Left renal cortex interstitium (tissue), 4 donors: ENCODE data around the gene STARD6. TPM values are rescaled to one million over a fixed set of nuclear protein-coding genes. Genes with fewer than 3 reads are reported as not detected.
"Not testable (repeated sequence)": the region's sequence is repeated elsewhere in the genome, so short reads cannot be mapped to it uniquely, and the experiment has no call there.

Experiments used
- DNase-seq, 4 donors: peaks; one replicate each; pipeline ENCODE4 v3.0.0-alpha.2; 2013; ENCODE audit warnings: low read depth in 4 of 4, low spot score in 2 of 4, missing footprints in 1 of 4
- polyA plus RNA-seq, 4 donors: library from polyadenylated mRNA; unstranded; fragments of 120-200 nt; gene quantifications; one replicate each; pipeline ENCODE4 v1.2.1, GENCODE V29; 2013; ENCODE audit not compliant: insufficient read length in 4 of 4

The STARD6 gene
- polyA plus RNA-seq, 4 donors = 0.21 to 0.27 (median 0.26) TPM

- no peak for DNase-seq
Measured at GRCh38 chr18:54351186-54351585, 6.5 kb downstream of the STARD6 start.

- DNase-seq = no peak
Measured at GRCh38 chr18:54338230-54338629, 19.4 kb downstream of the STARD6 start.

GRCh38 chr18:54335638-54336173 is 22.0 kb downstream of the STARD6 start:
- DNase-seq = no peak

- DNase-seq = no peak
Measured at GRCh38 chr18:54330768-54331548, 26.7 kb downstream of the STARD6 start.

- DNase-seq = no peak
Measured at GRCh38 chr18:54329787-54330186, 27.9 kb downstream of the STARD6 start.

GRCh38 chr18:54327818-54328217 is 29.8 kb downstream of the STARD6 start:
- no peak for DNase-seq

- DNase-seq = no peak
Measured at GRCh38 chr18:54323970-54324369, 33.7 kb downstream of the STARD6 start.

- no peak for DNase-seq
Measured at GRCh38 chr18:54323561-54323960, 34.1 kb downstream of the STARD6 start.

- no peak for DNase-seq
Measured at GRCh38 chr18:54316071-54316820, 41.4 kb downstream of the STARD6 start.

GRCh38 chr18:54309564-54309963 is 48.1 kb downstream of the STARD6 start:
- DNase-seq = not testable (repeated sequence)

- DNase-seq = no peak
Measured at GRCh38 chr18:54303408-54303807, 54.2 kb downstream of the STARD6 start.

- not testable (repeated sequence) for DNase-seq
Measured at GRCh38 chr18:54298991-54299390, 58.7 kb downstream of the STARD6 start.

- DNase-seq = no peak
Measured at GRCh38 chr18:54296062-54296461, 61.6 kb downstream of the STARD6 start.

- DNase-seq = no peak
Measured at GRCh38 chr18:54294274-54294673, 63.4 kb downstream of the STARD6 start.

GRCh38 chr18:54284981-54285785 is 72.5 kb downstream of the STARD6 start:
- DNase-seq = no peak

GRCh38 chr18:54284535-54284934 is 73.1 kb downstream of the STARD6 start:
- DNase-seq = no peak

- no peak for DNase-seq
Measured at GRCh38 chr18:54280220-54280569, 77.5 kb downstream of the STARD6 start.

GRCh38 chr18:54279477-54280219 is 78.0 kb downstream of the STARD6 start:
- no peak for DNase-seq

- no peak for DNase-seq
Measured at GRCh38 chr18:54278615-54279014, 79.0 kb downstream of the STARD6 start.

GRCh38 chr18:54277899-54278298 is 79.8 kb downstream of the STARD6 start:
- no peak for DNase-seq
